DMS 273 (cell line): ENCODE measurements around the gene PTK7.
A peak's percentile ranks its signal among the peaks of the same experiment; 100 is the strongest.

Experiments used
- DNase-seq: peaks from one replicate; lab custom pipeline; 2025; ENCODE audit not compliant: unreplicated experiment; lab: John Stamatoyannopoulos, UW

The PTK7 gene

GRCh38 chr6:43143235-43144128 is 67.4 kb downstream of the PTK7 start:
- DNase-seq = peak; percentile 97

- DNase-seq = no peak
Observed at GRCh38 chr6:43144879-43145278, 68.8 kb downstream of the PTK7 start.

GRCh38 chr6:43146261-43146660 is 70.1 kb downstream of the PTK7 start:
- DNase-seq = no peak

- DNase-seq = peak; percentile 29
Observed at GRCh38 chr6:43146709-43147688, 70.9 kb downstream of the PTK7 start.

GRCh38 chr6:43147691-43148477 is 71.8 kb downstream of the PTK7 start:
- no peak for DNase-seq

GRCh38 chr6:43149265-43149664 is 73.2 kb downstream of the PTK7 start:
- DNase-seq = no peak

- no peak for DNase-seq
Observed at GRCh38 chr6:43150051-43150751, 74.1 kb downstream of the PTK7 start.

GRCh38 chr6:43159599-43159998 is 83.5 kb downstream of the PTK7 start:
- peak; percentile 53 for DNase-seq

- no peak for DNase-seq
Observed at GRCh38 chr6:43163899-43164298, 87.8 kb downstream of the PTK7 start.

GRCh38 chr6:43170417-43170930 is 94.4 kb downstream of the PTK7 start:
- DNase-seq = peak; percentile 94

GRCh38 chr6:43170931-43171706 is 95.0 kb downstream of the PTK7 start, which contains the start of gene SRF:
TSS of gene SRF (plus strand) at chr6:43171269. CDS start at chr6:43171657, 388 bp downstream.
- DNase-seq = peak; percentile 100

- DNase-seq = peak; percentile 64
Observed at GRCh38 chr6:43171707-43172103, 95.6 kb downstream of the PTK7 start.

- peak; percentile 74 for DNase-seq
Observed at GRCh38 chr6:43172104-43173007, 96.2 kb downstream of the PTK7 start.

GRCh38 chr6:43173591-43174262 is 97.6 kb downstream of the PTK7 start:
- no peak for DNase-seq

- peak; percentile 99 for DNase-seq
Observed at GRCh38 chr6:43174263-43175112, 98.4 kb downstream of the PTK7 start.

- no peak for DNase-seq
Observed at GRCh38 chr6:43175676-43176422, 99.7 kb downstream of the PTK7 start.
